Parathyroid adenoma (tissue), 2 donors: ENCODE results near the gene PDGFD.

Experiments used
- H2AFZ ChIP-seq: fragments of 300-600 bp; sonication (generic); one replicate; pipeline ENCODE4 v1.7.0; 2017; ENCODE audit warnings: antibody characterized with exemption, mild to moderate bottlenecking
- H3K27ac ChIP-seq: fragments of 300-600 bp; sonication (generic); one replicate; pipeline ENCODE4 v1.7.0; 2017
- H3K27me3 ChIP-seq: fragments of 300-600 bp; sonication (generic); one replicate; pipeline ENCODE4 v1.7.0; 2017; ENCODE audit warnings: low read length; ENCODE audit not compliant: control insufficient read depth, insufficient read depth
- H3K36me3 ChIP-seq: fragments of 300-600 bp; sonication (generic); one replicate; pipeline ENCODE4 v1.7.0; 2017; ENCODE audit warnings: low read length; ENCODE audit not compliant: control insufficient read depth, insufficient read depth
- H3K4me1 ChIP-seq: fragments of 300-600 bp; sonication (generic); one replicate; pipeline ENCODE4 v1.7.0; 2017; ENCODE audit warnings: control low read depth
- H3K4me2 ChIP-seq: fragments of 300-600 bp; sonication (generic); one replicate; pipeline ENCODE4 v1.7.0; 2017; ENCODE audit warnings: low read length
- H3K4me3 ChIP-seq: fragments of 300-600 bp; sonication (generic); one replicate; pipeline ENCODE4 v1.7.0; 2017; ENCODE audit warnings: low read depth, low read length
- H3K79me2 ChIP-seq: fragments of 300-600 bp; sonication (generic); one replicate; pipeline ENCODE4 v1.7.0; 2017; ENCODE audit warnings: control low read depth
- H3K9ac ChIP-seq: fragments of 300-600 bp; sonication (generic); one replicate; pipeline ENCODE4 v1.7.0; 2017; ENCODE audit warnings: mild to moderate bottlenecking
- H3K9me3 ChIP-seq: fragments of 300-600 bp; sonication (generic); one replicate; pipeline ENCODE4 v1.7.0; 2017; ENCODE audit warnings: low read length; ENCODE audit not compliant: control insufficient read depth
- CTCF ChIP-seq: fragments of 300-600 bp; sonication (generic); IDR thresholded peaks from one replicate; pipeline ENCODE4 v1.7.0; 2017; ENCODE audit warnings: antibody characterized with exemption, mild to moderate bottlenecking
- donor health status: primary hyperparathyroidism.

The PDGFD gene

GRCh38 chr11:104155375-104155774 is 8.6 kb downstream of the PDGFD start:
- TF ChIP-seq CTCF = no peak
- Histone ChIP-seq H3K4me2 (no peak overlapping the region), H3K9me3 (no peaks in the 10 kb centered on the region)

GRCh38 chr11:104154296-104154695 is 9.7 kb downstream of the PDGFD start:
- Histone ChIP-seq H3K27ac (no peak overlapping the region), H3K4me3 (no peak overlapping the region), H3K27me3 (no peaks in the 10 kb centered on the region), H3K9me3 (no peaks in the 10 kb centered on the region), H3K79me2 (no peaks in the 10 kb centered on the region), H3K4me1 (no peaks in the 10 kb centered on the region), H2AFZ (no peak overlapping the region), H3K4me2 (no peak overlapping the region), H3K36me3 (no peaks in the 10 kb centered on the region), H3K9ac (no peak overlapping the region)
- no peak for TF ChIP-seq CTCF

More at GRCh38 chr11:104155375-104155774, 8.6 kb downstream of the PDGFD start:
- H2AFZ ChIP-seq = no peak overlapping the region
- H3K4me3 ChIP-seq = no peak overlapping the region
- H3K36me3 ChIP-seq = no peaks in the 10 kb centered on the region
- no peak overlapping the region for H3K27ac ChIP-seq
- H3K4me1 ChIP-seq = no peaks in the 10 kb centered on the region
- no peak overlapping the region for H3K9ac ChIP-seq
- no peaks in the 10 kb centered on the region for H3K27me3 ChIP-seq
- H3K79me2 ChIP-seq = no peaks in the 10 kb centered on the region

- Histone ChIP-seq H3K4me1 (no peaks in the 10 kb centered on the region), H3K9ac (no peak overlapping the region), H2AFZ (no peak overlapping the region), H3K79me2 (no peaks in the 10 kb centered on the region), H3K27ac (no peak overlapping the region), H3K4me3 (no peak overlapping the region), H3K27me3 (no peaks in the 10 kb centered on the region), H3K4me2 (no peak overlapping the region), H3K36me3 (no peaks in the 10 kb centered on the region), H3K9me3 (no peaks in the 10 kb centered on the region)
- TF ChIP-seq CTCF = no peak
Observed at GRCh38 chr11:104152941-104153505, 10.9 kb downstream of the PDGFD start.

- Histone ChIP-seq H2AFZ (no peak overlapping the region), H3K4me3 (no peak overlapping the region), H3K27ac (no peak overlapping the region), H3K9me3 (no peaks in the 10 kb centered on the region), H3K9ac (no peak overlapping the region), H3K36me3 (no peaks in the 10 kb centered on the region), H3K27me3 (no peaks in the 10 kb centered on the region), H3K79me2 (no peaks in the 10 kb centered on the region), H3K4me2 (no peak overlapping the region), H3K4me1 (no peaks in the 10 kb centered on the region)
- no peak for TF ChIP-seq CTCF
Observed at GRCh38 chr11:104151404-104152204, 12.3 kb downstream of the PDGFD start.
